ENCODE results near the gene CD14. TPM values are rescaled to one million over a fixed set of nuclear protein-coding genes. Genes with fewer than 3 reads are reported as not detected.
A peak's percentile ranks its signal among the peaks of the same experiment; 100 is the strongest.
"Not testable (repeated sequence)": the region's sequence is repeated elsewhere in the genome, so short reads cannot be mapped to it uniquely, and the experiment has no call there.

Gene CD14
- total and polyA plus RNA-seq, 3 donors from 2014 or later, result 23.7 to 41.1 (median 40.5) TPM

DNA sequence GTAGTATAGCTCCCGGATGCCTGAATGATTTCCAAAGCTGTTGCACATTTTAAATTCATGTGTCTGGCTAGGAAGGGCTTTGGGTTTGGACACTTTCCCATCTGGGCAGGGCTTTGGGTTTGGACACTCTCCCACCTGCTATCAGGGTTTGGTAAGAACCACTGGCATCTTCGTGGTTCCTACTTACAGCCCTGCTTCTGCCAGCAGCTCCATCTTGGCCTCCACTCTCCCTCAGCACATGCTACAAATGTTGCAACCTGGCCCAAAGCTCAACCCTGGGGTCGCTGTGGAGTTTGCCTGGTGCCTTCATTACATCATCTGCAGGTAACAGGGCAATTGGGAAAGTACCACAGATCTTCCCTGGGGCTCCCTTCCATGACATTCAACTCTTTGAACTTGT is 9.7 kb upstream of the CD14 start:
- intact Hi-C loops (cut with DNase I; ENCODE audit: low total_unique reads), result loop anchor here (10.0 kb wide), 1 partner anchor 62 kb away; the partner anchor contains the start of gene ZMAT2
- Histone ChIP-seq H3K4me1 (peaks cover 16% of the 10 kb centered on the region), H3K27me3 (no peaks in the 10 kb centered on the region), H3K4me3 (no peak overlapping the region), H3K27ac (no peak overlapping the region), H3K9me3 (no peaks in the 10 kb centered on the region), H3K36me3 (ENCODE audit: low read depth, missing control alignments) (no peaks in the 10 kb centered on the region)
- no peak for DNase-seq
- no peak for TF ChIP-seq POLR2A (IDR thresholded peaks at IDR 0.05)
- TF ChIP-seq, protein P1, sequence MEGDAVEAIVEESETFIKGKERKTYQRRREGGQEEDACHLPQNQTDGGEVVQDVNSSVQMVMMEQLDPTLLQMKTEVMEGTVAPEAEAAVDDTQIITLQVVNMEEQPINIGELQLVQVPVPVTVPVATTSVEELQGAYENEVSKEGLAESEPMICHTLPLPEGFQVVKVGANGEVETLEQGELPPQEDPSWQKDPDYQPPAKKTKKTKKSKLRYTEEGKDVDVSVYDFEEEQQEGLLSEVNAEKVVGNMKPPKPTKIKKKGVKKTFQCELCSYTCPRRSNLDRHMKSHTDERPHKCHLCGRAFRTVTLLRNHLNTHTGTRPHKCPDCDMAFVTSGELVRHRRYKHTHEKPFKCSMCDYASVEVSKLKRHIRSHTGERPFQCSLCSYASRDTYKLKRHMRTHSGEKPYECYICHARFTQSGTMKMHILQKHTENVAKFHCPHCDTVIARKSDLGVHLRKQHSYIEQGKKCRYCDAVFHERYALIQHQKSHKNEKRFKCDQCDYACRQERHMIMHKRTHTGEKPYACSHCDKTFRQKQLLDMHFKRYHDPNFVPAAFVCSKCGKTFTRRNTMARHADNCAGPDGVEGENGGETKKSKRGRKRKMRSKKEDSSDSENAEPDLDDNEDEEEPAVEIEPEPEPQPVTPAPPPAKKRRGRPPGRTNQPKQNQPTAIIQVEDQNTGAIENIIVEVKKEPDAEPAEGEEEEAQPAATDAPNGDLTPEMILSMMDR (IDR thresholded peaks at IDR 0.05), result no peak
- WGBS, 2 donors, result 66 to 69% methylated on average over 3 of the region's 3 CpGs

DNA sequence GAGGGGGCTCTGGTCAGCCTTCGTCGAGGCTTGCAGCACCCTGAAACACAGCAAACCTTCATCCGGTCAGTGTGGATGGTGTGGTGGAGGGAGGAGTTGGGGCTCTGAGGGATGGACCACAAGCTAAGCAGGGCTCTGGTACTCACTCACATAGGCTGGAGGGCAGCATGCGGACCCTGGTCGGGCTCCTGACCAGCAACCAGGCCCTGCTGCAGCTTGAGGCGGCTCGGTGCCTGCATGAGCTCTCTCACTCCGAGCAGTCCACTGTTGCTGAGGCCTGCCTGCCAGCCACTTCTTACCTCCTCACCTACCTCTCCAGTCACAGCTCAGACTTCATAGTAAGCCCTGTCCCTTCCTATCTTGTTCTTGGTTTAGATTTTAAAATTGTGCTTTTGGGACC is 8.7 kb upstream of the CD14 start:
- H3K4me3 ChIP-seq, result no peak overlapping the region
- TF ChIP-seq, protein P1 (IDR thresholded peaks at IDR 0.05), result no peak
- no peaks in the 10 kb centered on the region for H3K9me3 ChIP-seq
- H3K36me3 ChIP-seq (ENCODE audit: low read depth, missing control alignments), result no peaks in the 10 kb centered on the region
- no peak overlapping the region for H3K27ac ChIP-seq
- H3K4me1 ChIP-seq, result peaks cover 15% of the 10 kb centered on the region
- intact Hi-C loops (cut with DNase I; ENCODE audit: low total_unique reads), result loop anchor here (10.0 kb wide), 1 partner anchor 63 kb away; the partner anchor contains the start of gene ZMAT2
- DNase-seq, result no peak
- WGBS, 2 donors, result 76 to 77% methylated on average over 7 to 8 of the region's 8 CpGs
- no peaks in the 10 kb centered on the region for H3K27me3 ChIP-seq

- TF ChIP-seq POLR2A (IDR thresholded peaks at IDR 0.05), result no peak
- TF ChIP-seq, protein P1 (IDR thresholded peaks at IDR 0.05), result peak; percentile 44 to 63 (median 60)
- H3K27ac ChIP-seq, result peak within 1 kb of the TSS; percentile 79 to 87
- H3K9me3 ChIP-seq, result no peaks in the 10 kb centered on the region
- peak; percentile 99 for DNase-seq
- H3K36me3 ChIP-seq (ENCODE audit: low read depth, missing control alignments), result no peaks in the 10 kb centered on the region
- H3K4me1 ChIP-seq, result peaks cover 8% of the 10 kb centered on the region
- no peaks in the 10 kb centered on the region for H3K27me3 ChIP-seq
- H3K4me3 ChIP-seq, result peak within 1 kb of the TSS; percentile 65 to 86
- intact Hi-C loops (cut with DNase I; ENCODE audit: low total_unique reads), result loop anchor here (10.0 kb wide), 1 partner anchor 95 kb away; the partner anchor contains the start of gene EIF4EBP3
- 0 to 2% methylated on average over 16 to 62 of the region's 63 CpGs for WGBS, 2 donors
Measured at GRCh38 chr5:140639148-140639981, 6.4 kb upstream of the CD14 start, which contains the start of gene TMCO6. Gene TMCO6 (plus strand): TSS chr5:140639451. CDS start chr5:140639528, 77 bp downstream.

DNA sequence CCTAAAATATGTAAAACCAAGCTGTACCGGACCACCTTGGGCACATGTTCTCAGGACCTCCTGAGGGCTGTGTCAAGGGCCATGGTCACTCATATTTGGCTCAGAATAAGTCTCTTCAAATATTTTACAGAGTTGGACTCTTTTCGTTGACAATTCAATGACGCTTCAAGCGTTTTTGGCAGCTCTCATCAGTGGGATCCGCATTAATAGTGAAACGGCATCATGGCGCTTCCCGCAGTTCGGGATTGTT is 5.8 kb upstream of the CD14 start:
- H3K27me3 ChIP-seq; H3K4me1 ChIP-seq; DNase-seq; H3K9me3 ChIP-seq; H3K36me3 ChIP-seq (ENCODE audit: low read depth, missing control alignments): not testable (repeated sequence)
- intact Hi-C loops (cut with DNase I; ENCODE audit: low total_unique reads), result loop anchor here (10.0 kb wide), 1 partner anchor 94 kb away; the partner anchor contains the start of gene EIF4EBP3
- WGBS, 2 donors, result 17 to 37% methylated on average over 9 of the region's 9 CpGs
- peak overlapping the region; percentile 65 to 86 for H3K4me3 ChIP-seq
- H3K27ac ChIP-seq, result peak overlapping the region; percentile 79 to 87

DNA sequence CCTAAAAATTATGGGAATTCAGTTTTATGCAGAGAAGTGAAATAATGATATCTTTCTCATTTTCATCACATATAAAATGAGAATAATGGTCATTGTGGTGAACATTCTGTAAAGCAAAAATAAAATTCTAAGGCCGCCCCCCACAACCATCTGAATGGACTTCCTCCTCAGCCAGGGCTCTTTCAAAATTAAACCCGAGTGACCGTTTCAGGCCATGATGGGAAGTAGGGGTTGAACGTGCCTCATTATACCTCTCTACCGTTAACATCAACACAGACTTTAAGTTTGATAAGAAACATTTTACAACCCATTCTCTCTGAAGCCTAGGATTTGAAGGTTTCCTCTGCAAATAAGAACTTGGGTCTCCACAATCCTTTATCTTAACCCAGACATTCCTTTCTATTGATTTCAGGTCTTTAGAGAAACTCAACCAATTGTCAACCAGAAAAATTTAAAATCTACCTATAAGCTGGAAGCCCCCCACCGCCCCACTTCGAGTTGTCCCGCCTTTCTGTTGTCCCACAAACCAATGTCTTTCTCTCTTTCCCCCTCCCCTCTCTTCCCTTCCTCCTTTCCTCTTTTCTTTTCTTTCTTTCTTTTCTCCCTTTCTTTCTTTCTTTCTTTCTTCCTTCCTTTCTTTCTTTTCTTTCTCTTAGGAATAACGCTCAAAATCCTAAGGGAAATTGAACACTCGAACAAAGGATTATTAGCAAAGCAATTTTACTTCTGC is 4.6 kb upstream of the CD14 start:
- Histone ChIP-seq H3K36me3 (ENCODE audit: low read depth, missing control alignments) (no peaks in the 10 kb centered on the region), H3K4me1 (peaks cover 13% of the 10 kb centered on the region), H3K9me3 (no peaks in the 10 kb centered on the region), H3K27me3 (no peaks in the 10 kb centered on the region), H3K27ac (no peak overlapping the region), H3K4me3 (no peak overlapping the region)
- TF ChIP-seq POLR2A (IDR thresholded peaks at IDR 0.05), result no peak
- TF ChIP-seq, protein P1 (IDR thresholded peaks at IDR 0.05), result no peak
- DNase-seq, result no peak
- 65 to 76% methylated on average over 10 of the region's 10 CpGs for WGBS, 2 donors
- intact Hi-C loops (cut with DNase I; ENCODE audit: low total_unique reads), result loop anchor here (10.0 kb wide), 1 partner anchor 93 kb away; the partner anchor contains the start of gene EIF4EBP3
